Mononuclear cell (primary cell): ENCODE data around the gene TMEM92. TPM values are rescaled to one million over a fixed set of nuclear protein-coding genes. Genes with fewer than 3 reads are reported as not detected.
"Not testable (repeated sequence)": the region's sequence is repeated elsewhere in the genome, so short reads cannot be mapped to it uniquely, and the experiment has no call there.

Experiments
- H3K27me3 ChIP-seq: 2 replicates; pipeline ENCODE4 v1.6.0; 2011; ENCODE audit warnings: low read length, control low read depth; ENCODE audit not compliant: insufficient read depth
- H3K4me1 ChIP-seq: 2 replicates; pipeline ENCODE4 v1.5.1; 2011; ENCODE audit warnings: mild to moderate bottlenecking, low read length, control low read depth; ENCODE audit not compliant: insufficient read depth
- H3K4me3 ChIP-seq: 2 replicates; pipeline ENCODE4 v1.5.1; 2011; ENCODE audit warnings: mild to moderate bottlenecking, low read length, moderate library complexity
- H3K9me3 ChIP-seq: 2 replicates; pipeline ENCODE4 v1.5.1; 2011; ENCODE audit warnings: low read depth, mild to moderate bottlenecking, control low read depth, low read length
- total RNA-seq: library from RNA; depleted of rRNA; stranded (reverse); fragments of >200 nt; gene quantifications from one replicate; pipeline ENCODE4 v1.2.3, GENCODE V29; 2012

TMEM92 gene
- total RNA-seq, 1 donor = not detected

DNA sequence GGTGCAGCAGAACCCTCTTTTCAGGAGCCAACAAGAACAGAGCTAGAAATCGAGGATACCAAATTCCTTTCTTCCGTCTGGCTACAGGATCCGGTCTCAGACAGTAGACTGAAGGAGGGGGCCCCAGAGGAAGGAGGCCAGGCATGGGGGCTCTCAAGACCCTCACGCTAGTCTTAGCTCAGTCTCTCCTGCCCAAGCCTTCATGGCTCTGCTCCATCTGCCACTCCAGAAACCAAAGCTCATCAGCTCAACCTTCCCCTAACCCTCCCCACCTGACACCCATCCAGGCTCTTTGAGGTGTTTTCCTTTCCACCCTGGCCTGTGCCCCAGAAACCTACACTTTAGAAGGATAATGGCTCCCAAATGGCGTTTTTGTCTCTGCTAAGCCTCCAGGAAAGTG, 6.2 kb upstream of the TMEM92 start:
- Histone ChIP-seq H3K9me3 (no peaks in the 10 kb centered on the region), H3K4me3 (no peak overlapping the region), H3K4me1 (peaks cover 9% of the 10 kb centered on the region), H3K27me3 (no peaks in the 10 kb centered on the region)

DNA sequence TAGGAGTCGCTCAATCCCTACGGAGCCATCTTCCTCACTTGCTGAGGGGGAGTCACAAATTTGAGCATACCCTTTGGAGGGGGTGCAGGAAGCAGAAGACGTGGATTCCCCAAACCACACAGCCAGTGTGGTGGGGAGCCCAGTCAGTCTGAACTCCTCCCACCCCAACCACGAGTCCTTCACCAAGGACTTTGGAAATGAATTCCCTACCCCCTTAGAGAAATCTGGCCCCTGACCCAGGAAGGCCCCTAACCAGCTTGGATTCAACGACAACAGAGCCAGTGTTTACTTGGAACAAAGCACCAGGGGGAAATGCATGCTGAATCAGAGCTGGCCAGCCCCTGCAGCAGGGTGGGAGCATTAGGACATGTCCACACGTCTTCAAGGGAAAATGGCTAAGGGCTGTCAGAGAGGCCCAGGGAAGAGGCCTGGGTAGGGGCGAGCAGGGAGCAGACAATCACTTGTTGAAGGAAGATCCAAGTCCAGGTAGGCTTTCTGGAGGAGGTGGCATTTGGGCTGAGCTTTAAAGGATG, 5.5 kb upstream of the TMEM92 start:
- Histone ChIP-seq H3K9me3 (no peaks in the 10 kb centered on the region), H3K27me3 (peaks cover 3% of the 10 kb centered on the region), H3K4me3 (no peak overlapping the region), H3K4me1 (peaks cover 16% of the 10 kb centered on the region)

DNA sequence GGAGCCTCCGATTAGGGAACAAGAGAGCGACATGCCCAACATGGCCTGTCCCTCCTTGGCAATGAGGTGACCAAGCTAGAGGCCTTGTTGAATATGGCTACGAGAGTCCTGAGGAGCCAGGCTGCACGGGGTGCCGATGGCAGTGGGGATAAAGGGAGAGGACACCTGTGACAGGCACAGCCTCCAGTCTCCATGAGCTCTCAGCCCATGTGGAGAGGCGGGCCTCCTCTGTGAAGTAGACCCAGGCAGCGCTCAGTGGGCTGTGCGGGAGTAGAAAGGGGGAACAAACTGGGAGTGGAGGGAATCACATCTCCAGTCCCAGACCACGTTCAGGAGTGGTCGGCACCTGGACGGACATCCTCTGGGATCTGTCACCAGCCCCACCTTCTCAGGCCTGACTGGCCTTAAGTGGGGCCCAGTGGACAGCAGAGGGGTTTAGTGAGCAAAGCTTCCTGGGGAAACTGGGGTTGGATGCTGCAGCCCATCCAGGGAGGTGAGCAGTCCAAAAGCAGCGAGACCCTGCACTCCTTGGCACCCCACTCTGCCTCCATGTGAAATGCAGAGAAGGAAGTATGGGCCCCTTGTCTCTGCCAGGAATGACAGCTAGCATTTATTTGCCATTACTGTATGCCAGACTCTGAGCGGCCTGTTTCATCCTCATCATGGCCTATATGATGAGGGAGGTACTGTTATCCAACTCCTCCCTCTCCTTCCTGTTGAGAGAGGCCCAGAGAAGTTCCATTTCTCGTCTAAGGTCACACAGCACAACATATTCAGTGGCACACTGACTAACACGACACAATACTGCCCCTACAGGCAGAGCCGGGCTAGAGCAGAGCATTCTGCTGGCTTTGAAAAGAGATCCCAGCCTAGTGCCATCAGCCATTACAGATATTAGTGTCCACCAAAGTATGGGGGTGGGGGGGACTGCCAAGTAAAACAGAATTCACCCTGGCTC, 4.5 kb upstream of the TMEM92 start:
- no peaks in the 10 kb centered on the region for H3K9me3 ChIP-seq
- no peak overlapping the region for H3K4me3 ChIP-seq
- H3K4me1 ChIP-seq = peaks cover 26% of the 10 kb centered on the region
- peaks cover 12% of the 10 kb centered on the region for H3K27me3 ChIP-seq

DNA sequence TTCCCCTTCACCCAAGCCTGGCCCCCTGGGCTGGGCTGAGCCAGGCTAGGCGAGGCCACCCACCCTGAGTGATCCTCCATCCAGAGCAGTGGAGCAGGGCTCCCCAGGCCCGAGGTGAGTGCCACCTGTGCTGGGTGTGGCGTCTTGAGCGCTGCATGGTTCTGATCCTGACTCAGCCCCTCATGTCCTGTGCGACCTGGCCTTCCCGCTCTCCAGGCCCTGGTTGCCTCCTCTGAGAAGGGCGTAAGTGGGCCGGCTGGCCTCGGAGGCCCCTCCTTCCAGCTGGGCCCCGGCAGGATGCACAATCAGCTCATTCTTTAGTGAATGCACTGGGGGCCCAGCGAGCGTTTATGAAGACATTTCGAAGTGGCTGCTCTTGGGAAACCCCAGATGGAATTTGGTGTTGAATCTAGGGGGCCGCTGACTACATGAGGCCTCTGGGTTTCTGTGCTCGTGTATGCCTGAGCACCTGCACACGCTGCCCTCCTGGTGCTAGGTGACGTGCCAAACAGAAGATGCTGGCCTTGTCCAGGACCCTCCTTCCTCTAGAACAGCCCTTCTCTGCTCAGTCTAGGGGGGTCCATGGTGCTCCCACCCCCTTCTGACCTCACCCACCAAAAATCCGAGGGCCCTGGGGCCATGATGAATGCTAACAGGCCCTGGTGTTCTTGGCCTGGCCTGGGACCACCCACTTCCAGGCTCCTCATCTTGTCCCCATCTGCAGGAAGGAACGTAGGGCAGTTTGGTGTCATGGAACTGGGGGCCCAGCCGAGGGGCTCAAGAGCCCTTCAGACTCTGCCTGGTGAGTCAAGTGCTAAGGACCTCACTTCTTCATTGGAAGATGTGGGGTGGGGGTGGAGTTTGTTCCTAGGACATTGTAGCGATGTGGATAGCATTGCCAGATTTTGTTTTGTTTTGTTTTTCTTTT, 3.6 kb upstream of the TMEM92 start:
- Histone ChIP-seq H3K4me1 (peaks cover 26% of the 10 kb centered on the region), H3K9me3 (no peaks in the 10 kb centered on the region), H3K4me3 (no peak overlapping the region), H3K27me3 (peaks cover 16% of the 10 kb centered on the region)

DNA sequence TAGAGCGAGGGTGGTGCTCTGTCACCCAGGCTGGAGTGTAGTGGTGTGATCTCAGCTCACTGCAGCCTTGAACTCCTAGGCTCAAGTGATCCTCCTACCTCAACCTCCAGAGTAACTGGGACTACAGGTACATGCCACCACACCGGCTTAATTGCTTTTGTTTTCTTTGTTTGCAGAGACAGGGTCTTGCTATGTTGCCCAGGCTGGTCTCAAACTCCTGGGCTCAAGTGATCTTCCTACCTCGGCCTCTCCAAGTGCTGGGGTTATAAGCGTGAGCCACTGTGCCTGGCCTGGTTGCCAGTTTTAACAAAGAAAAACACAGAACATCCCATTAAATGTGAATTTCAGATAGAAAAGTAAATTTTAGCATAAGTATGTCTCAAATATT, 2.9 kb upstream of the TMEM92 start:
- not testable (repeated sequence) for H3K4me3 ChIP-seq, H3K9me3 ChIP-seq
- peaks cover 16% of the 10 kb centered on the region for H3K27me3 ChIP-seq
- H3K4me1 ChIP-seq = peaks cover 26% of the 10 kb centered on the region

DNA sequence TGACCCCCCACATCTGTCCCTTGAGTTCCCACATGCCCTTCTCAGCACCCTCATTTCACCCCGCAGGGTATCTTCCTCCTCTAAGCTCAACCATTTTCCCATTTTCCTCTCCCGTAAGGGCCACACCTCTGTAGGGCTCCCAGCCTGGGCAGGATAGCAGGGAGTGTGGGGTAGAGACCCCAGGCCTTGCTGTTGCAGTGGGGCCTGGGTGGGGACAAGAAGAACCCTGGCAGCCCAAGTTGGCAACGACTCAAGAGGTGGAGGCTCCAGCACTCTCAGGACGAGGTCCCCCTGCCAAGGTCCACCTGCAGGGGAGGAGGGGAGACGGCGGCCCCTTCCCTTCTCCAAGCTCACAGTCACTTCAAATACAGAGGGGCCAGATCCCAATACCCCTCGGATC, 2.0 kb upstream of the TMEM92 start:
- H3K4me1 ChIP-seq = peaks cover 26% of the 10 kb centered on the region
- no peak overlapping the region for H3K4me3 ChIP-seq
- H3K27me3 ChIP-seq = peaks cover 16% of the 10 kb centered on the region
- H3K9me3 ChIP-seq = no peaks in the 10 kb centered on the region

DNA sequence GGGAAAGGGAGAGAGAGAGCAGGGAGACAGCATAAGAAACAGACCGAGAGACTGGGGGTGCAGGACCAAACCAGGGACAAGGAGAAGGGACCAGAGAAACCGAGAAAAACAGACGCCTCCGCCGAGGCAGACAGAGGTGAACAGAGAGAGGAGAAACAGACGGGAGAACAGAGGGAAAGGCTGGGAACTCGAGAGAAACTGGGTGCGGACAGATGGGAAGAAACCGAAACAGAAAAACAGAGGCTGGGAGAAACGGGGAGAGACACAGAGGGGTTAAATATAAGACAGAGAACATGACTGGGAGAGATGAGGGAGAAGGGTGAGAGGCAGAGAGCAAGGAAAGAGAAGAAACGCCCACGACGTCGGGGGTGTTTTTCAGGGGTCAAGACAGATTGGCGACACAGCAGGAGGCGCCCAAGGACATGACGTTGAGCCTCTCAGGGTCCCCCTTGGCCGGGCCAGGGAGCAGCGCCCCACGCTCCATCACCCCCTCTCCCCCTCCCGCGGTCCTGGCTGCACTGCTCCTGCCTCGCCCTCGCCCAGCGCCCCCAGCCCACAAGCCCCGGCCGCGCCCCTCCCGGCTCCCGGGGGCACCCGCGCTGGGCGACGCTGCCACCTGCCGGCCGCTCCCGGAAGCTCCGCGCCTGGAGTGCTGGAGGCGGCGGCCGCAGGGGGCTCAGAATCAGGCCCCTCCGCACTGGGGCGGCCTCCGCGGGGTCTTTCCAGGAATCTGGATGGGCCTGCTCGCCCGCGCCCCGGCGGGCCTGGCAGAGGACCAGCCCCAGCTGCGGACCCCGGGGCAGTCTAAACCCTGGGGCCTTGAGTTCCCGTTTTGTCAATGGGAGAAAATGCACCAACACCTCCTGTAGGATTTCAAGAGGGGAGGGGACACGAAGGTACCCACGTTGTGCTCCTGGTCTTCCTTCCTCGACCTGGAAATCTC, 1.3 kb upstream of the TMEM92 start:
- H3K27me3 ChIP-seq = peaks cover 16% of the 10 kb centered on the region
- no peaks in the 10 kb centered on the region for H3K9me3 ChIP-seq
- H3K4me3 ChIP-seq = peak overlapping the region; percentile 28
- peaks cover 26% of the 10 kb centered on the region for H3K4me1 ChIP-seq

DNA sequence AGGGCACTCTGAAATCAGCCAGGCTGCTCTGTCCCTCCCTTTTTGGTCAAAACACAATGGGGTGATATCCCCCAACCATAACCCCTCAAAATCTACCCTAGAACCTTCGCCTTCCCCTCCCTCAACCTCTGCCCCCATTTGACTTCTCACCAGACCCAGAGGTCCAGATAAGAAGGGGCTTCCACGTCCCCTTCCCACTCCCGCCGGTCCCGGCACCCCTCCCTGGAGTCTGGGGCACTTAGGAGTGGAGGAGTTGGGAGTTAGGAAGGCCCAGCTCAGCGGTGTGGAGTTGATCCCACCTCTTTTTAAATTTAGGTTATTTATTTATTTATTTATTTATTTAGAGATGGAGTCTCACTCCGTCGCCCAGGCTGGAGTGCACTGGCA, 619 bp upstream of the TMEM92 start:
- Histone ChIP-seq H3K4me3 (no peak overlapping the region), H3K9me3 (no peaks in the 10 kb centered on the region), H3K27me3 (peaks cover 16% of the 10 kb centered on the region), H3K4me1 (peaks cover 26% of the 10 kb centered on the region)

DNA sequence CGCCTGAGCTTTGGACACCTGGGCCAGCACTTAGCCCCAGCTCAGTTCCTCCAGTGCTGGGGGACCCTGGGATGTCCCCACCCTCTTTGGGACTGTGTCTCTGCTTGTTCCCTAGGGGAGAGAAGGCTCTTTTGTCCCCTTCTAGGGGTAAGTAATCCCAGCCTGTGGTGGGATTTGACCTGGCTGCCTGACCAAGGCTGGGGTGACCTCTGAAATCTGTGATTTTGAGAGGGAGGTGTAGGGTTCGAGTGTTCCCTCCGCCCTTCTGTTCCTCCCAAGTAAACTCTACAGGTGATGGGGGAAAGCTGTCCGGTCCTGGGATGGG, 593 bp downstream of the TMEM92 start:
- Histone ChIP-seq H3K4me1 (peaks cover 27% of the 10 kb centered on the region), H3K4me3 (no peak overlapping the region), H3K9me3 (no peaks in the 10 kb centered on the region), H3K27me3 (peaks cover 16% of the 10 kb centered on the region)

DNA sequence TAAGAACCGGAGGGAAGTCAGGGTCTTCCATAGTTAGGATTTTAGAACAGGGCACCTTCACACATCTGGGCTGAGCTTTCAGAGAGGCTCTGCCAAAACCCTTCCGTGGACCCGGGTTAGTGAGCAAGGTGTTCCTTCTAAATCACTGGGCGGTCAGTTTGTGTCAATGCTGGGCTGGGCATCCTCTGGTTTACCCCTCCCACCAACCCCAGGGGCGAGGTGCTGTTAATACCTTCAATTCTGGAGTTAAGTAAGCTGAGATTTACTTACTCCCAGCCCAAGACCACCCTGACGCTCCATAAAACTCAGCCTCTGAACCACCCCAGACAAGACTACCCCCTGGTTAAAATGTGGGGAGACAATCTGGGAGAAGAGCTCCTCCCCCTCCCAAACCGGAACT, 1.0 kb downstream of the TMEM92 start:
- peaks cover 16% of the 10 kb centered on the region for H3K27me3 ChIP-seq
- H3K4me1 ChIP-seq = peaks cover 32% of the 10 kb centered on the region
- no peaks in the 10 kb centered on the region for H3K9me3 ChIP-seq
- H3K4me3 ChIP-seq = no peak overlapping the region

DNA sequence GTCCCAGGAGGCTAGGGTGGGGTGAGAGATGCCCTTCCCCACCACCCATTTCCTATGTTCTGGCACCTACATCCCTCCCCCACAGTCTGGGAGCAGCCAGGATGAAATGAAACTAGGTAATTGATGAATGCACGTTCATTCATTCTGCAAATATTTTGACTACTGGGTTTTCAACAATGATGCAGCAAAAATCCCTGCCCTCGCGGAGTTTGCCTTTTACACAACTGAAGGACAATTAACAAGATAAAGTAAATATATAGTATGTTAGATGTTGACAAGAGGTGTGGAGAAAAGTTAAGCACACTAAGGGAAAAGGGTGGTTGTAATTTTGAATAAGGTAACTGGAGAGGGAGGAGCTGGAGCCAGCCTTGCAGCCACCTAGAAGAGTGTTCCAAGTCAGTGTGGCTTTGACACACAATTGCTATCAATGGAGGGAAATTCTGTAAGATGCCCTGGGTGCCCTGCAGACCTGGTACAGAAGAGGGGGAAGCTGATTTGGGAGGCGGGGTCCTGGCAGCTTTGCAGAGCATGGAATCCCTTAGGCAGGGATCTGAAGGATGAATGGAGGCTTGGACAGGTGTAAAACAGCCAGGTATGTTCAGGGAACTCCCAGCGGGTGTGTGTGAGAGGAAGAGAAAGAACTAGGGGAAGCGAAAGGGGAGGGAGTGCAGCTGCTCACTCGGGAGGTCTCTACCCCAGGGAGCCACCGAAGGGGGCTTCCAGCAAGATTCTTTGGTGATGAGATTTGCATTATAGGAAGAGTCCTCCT, 2.5 kb downstream of the TMEM92 start:
- peaks cover 46% of the 10 kb centered on the region for H3K4me1 ChIP-seq
- peaks cover 16% of the 10 kb centered on the region for H3K27me3 ChIP-seq
- no peak overlapping the region for H3K4me3 ChIP-seq
- H3K9me3 ChIP-seq = no peaks in the 10 kb centered on the region

DNA sequence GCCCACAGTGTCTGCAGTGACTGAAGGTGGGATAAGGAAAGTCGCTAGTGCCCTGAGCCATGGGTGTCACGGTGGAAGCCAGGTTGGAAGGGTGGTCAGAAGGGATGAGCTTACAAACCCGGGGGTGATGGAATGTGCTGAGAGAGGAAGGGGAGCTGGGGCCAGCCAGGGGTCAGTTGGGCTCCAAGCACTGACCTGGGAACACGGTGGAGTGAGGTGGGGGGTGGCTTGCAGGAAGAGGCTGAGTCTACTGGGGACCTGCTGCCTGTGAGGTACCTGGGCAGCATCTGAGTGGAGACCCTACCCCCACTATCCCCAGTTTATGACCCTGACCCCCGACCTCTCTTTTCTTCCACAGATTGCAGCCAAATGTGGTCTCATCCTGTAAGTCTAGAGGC, 3.1 kb downstream of the TMEM92 start:
- peaks cover 16% of the 10 kb centered on the region for H3K27me3 ChIP-seq
- no peaks in the 10 kb centered on the region for H3K9me3 ChIP-seq
- H3K4me1 ChIP-seq = peaks cover 50% of the 10 kb centered on the region
- no peak overlapping the region for H3K4me3 ChIP-seq

DNA sequence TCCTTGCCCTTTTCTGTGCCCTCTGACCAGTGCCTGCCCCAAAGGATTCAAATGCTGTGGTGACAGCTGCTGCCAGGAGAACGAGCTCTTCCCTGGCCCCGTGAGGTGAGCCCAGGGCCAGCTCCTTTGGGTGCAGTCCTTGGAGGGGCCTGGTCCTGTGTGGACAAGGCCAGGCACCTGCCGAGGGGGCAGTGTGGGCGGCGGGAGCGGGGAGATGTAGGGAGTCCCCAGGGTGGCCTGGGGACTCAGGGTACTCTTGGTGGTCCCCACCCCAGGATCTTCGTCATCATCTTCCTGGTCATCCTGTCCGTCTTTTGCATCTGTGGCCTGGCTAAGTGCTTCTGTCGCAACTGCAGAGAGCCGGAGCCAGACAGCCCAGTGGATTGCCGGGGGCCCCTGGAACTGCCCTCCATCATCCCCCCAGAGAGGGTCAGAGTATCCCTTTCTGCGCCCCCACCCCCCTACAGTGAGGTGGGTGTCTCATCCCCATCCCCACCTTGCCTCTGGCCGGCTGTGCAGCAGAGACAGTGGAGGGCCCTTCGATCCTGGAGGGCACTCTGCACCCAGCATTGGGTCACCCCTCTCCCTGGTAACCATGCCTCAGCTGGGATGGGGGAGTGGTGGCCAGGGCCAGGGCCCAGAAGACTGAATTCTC, 4.4 kb downstream of the TMEM92 start:
- no peaks in the 10 kb centered on the region for H3K9me3 ChIP-seq
- no peak overlapping the region for H3K4me3 ChIP-seq
- H3K27me3 ChIP-seq = peaks cover 14% of the 10 kb centered on the region
- H3K4me1 ChIP-seq = peaks cover 50% of the 10 kb centered on the region
